Esophagus squamous epithelium (tissue), 5 donors: ENCODE data around the gene PANX1. TPM values are rescaled to one million over a fixed set of nuclear protein-coding genes. Genes with fewer than 3 reads are reported as not detected.
A peak's percentile ranks its signal among the peaks of the same experiment; 100 is the strongest.

Experiments
- DNase-seq: peaks from one replicate; lab custom pipeline; 2025; lab: John Stamatoyannopoulos, UW
- H3K27ac ChIP-seq, 4 donors: fragments of 200-600 bp; sonication (generic); one replicate each; pipeline ENCODE4 v1.5.1; 2016 to 2019; ENCODE audit warnings: mild to moderate bottlenecking in 1 of 4
- H3K27me3 ChIP-seq, 4 donors: fragments of 200-600 bp; sonication (generic); 1 replicate in 3 of 4; 2 replicates in 1 of 4; pipeline versions ENCODE4 v1.5.1 to v1.6.0; 2017 to 2021; ENCODE audit warnings: antibody characterized with exemption in 1 of 4
- H3K36me3 ChIP-seq, 3 donors: fragments of 200-600 bp; sonication (generic); one replicate each; pipeline ENCODE4 v1.5.1; 2016 to 2019
- H3K4me1 ChIP-seq, 3 donors: fragments of 200-600 bp; sonication (generic); one replicate each; pipeline ENCODE4 v1.5.1; 2017 to 2019
- H3K4me3 ChIP-seq, 4 donors: fragments of 200-600 bp; sonication (generic); 1 replicate in 3 of 4; 2 replicates in 1 of 4; pipeline ENCODE4 v1.5.1; 2016 to 2019; ENCODE audit warnings: mild to moderate bottlenecking in 2 of 4, moderate library complexity in 1 of 4
- H3K9me3 ChIP-seq, 3 donors: fragments of 200-600 bp; sonication (generic); one replicate each; pipeline ENCODE4 v1.5.1; 2016 to 2019
- POLR2A ChIP-seq, 4 donors: fragments of 450-650 bp; IDR thresholded peaks; one replicate each; pipeline ENCODE4 v1.6.1; 2017; ENCODE audit warnings: antibody characterized with exemption in 4 of 4, mild to moderate bottlenecking in 4 of 4, moderate library complexity in 3 of 4
- WGBS, 2 donors: methylation state at CpG; one replicate each; pipeline ENCODE4 v1.1.5; 2018; 5-methylcytosine and 5-hydroxymethylcytosine counted together
- intact Hi-C: fragments of 100-400 bp; cut with DNase I; formaldehyde crosslinking; loops from one replicate; pipeline ENCODE4 v1.15.0; 2022
- total RNA-seq, 4 donors: library from RNA; depleted of rRNA; stranded (reverse); fragments of >200 nt; gene quantifications; one replicate each; pipeline ENCODE4 v1.1.0, GENCODE V29; 2016
- TF ChIP-seq, protein P1 (sequence below), 6 experiments: fragments of 450-650 bp in 4 of 6; fragments of 200-600 bp in 2 of 6; sonication (generic) in 2 of 6; IDR thresholded peaks; one replicate each; pipeline ENCODE4 v1.5.1; 2016 to 2019; ENCODE audit warnings: antibody characterized with exemption in 6 of 6, mild to moderate bottlenecking in 4 of 6, moderate library complexity in 4 of 6
- donor health status: DM: yes; HTN: yes; CAD: no.

The PANX1 gene
- total RNA-seq, 4 donors from 2014 or later: 8.4 to 36.2 (median 17.4) TPM

DNA sequence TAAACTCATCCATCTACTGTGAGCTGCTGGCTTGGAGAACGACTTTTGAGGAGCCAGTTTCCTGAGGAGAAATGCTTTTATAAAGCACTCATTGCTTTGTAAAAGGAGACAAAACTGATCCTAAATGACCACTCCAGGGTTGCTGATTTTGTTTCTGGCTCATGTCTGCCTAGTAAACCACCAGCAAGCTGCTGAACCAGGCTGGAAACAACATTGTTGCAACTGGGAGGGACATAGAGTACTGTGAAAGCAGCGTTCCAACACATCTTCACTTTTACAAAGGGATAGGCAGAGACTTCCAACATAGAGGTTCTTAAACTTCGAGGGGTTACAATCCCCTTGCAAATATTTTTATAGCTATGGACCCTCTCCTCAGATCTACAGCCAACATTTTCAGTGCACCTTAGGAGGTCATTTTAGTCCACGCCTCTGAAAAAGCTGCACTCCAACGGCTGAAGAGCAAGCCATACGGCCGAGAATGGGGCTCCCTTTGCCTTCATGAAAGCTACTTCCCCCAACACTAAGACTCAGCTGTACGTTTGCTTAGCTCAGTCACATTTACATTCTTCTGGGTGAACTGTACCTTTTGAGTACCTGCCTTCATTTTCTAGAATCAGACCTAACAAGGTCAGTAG lies 54.7 kb downstream of the PANX1 start:
- WGBS, 2 donors: 88 to 89% methylated on average over 8 of the region's 8 CpGs
- peaks cover 0 to 46% (median 8%) of the 10 kb centered on the region in 3 donors for H3K36me3 ChIP-seq
- H3K27ac ChIP-seq: no peak overlapping the region
- no peak for DNase-seq
- no peaks in the 10 kb centered on the region for H3K27me3 ChIP-seq
- H3K9me3 ChIP-seq: no peaks in the 10 kb centered on the region
- no peak overlapping the region for H3K4me3 ChIP-seq
- intact Hi-C loops: no loop called here
- H3K4me1 ChIP-seq: no peaks in the 10 kb centered on the region
- no peak for TF ChIP-seq POLR2A (IDR thresholded peaks at IDR 0.05)
- TF ChIP-seq, protein P1, sequence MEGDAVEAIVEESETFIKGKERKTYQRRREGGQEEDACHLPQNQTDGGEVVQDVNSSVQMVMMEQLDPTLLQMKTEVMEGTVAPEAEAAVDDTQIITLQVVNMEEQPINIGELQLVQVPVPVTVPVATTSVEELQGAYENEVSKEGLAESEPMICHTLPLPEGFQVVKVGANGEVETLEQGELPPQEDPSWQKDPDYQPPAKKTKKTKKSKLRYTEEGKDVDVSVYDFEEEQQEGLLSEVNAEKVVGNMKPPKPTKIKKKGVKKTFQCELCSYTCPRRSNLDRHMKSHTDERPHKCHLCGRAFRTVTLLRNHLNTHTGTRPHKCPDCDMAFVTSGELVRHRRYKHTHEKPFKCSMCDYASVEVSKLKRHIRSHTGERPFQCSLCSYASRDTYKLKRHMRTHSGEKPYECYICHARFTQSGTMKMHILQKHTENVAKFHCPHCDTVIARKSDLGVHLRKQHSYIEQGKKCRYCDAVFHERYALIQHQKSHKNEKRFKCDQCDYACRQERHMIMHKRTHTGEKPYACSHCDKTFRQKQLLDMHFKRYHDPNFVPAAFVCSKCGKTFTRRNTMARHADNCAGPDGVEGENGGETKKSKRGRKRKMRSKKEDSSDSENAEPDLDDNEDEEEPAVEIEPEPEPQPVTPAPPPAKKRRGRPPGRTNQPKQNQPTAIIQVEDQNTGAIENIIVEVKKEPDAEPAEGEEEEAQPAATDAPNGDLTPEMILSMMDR (IDR thresholded peaks at IDR 0.05): no peak

DNA sequence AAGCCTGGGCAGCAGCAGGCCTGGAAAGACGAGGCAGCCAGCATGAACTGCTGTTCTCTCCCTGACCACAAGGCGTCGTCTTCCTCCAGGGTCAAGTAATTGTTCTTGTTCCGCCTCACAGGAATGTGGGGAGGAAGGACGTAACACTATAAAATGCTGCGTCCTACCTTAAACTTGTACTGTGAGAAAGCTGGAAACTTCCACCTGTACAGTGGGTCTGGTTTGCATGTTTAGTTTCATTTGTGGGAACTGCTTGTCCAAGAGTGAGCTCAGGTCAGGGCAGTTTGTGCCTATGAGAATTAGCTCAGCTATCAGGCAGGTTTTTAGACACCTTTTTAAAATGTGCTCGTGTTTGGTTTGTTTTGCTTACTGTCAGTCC lies 55.2 kb downstream of the PANX1 start:
- no peak for DNase-seq
- WGBS, 2 donors: 45 to 58% methylated on average over 7 of the region's 7 CpGs

DNA sequence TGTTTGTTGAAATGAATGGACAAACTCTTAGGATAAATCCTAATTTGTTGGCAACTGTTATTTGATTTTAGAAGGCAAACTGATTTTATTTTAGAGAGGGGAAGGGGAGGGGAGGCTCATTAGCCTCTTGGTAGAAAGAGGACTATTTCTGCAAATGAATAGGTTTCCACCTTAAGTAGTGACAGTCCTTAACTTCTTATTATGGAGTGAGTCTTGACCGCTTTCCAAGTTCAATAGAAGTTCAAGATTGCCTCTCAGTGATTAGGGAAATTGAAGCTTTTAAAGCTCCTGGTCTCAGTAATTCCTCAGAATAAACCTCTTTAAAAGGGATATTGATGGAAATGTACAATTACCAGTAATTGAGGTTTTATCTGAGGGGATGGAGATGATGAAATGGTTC lies 55.7 kb downstream of the PANX1 start:
- no peak for DNase-seq
- Histone ChIP-seq H3K4me1 (no peaks in the 10 kb centered on the region), H3K36me3 (peaks cover 0 to 37% (median 8%) of the 10 kb centered on the region in 3 donors), H3K27me3 (no peaks in the 10 kb centered on the region), H3K4me3 (no peak overlapping the region), H3K9me3 (no peaks in the 10 kb centered on the region), H3K27ac (no peak overlapping the region)
- WGBS, 2 donors: 82 to 93% methylated on average over 1 of the region's 1 CpG
- TF ChIP-seq, protein P1 (IDR thresholded peaks at IDR 0.05): no peak
- TF ChIP-seq POLR2A (IDR thresholded peaks at IDR 0.05): no peak
- intact Hi-C loops: no loop called here

More for the DNA sequence above, 55.2 kb downstream of the PANX1 start:
- TF ChIP-seq, protein P1 (IDR thresholded peaks at IDR 0.05): peak in 5 of 6 experiments; percentile 56 to 68 (median 63)
- no peak for TF ChIP-seq POLR2A (IDR thresholded peaks at IDR 0.05)
- Histone ChIP-seq H3K4me3 (no peak overlapping the region), H3K4me1 (no peaks in the 10 kb centered on the region), H3K27me3 (no peaks in the 10 kb centered on the region), H3K9me3 (no peaks in the 10 kb centered on the region), H3K27ac (no peak overlapping the region), H3K36me3 (peaks cover 0 to 41% (median 8%) of the 10 kb centered on the region in 3 donors)
- intact Hi-C loops: no loop called here

DNA sequence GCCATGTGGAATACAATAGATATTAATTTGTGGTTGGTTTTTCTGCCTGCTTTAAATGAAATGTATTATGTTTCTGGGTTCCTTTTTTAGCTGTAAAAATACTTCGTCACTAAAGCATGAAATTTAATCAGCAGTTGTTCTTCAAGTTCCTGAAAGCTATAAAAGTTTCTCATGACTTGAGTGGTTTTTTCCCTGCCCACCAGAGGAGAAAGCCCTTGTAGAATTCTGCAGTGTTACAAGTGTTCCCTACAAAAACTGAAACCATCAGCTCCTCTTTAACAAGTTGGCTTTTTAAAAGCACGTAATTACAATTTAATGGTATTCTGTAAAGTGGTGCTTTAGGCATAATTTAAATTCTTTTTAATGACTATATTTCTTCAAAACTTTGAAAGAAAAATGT lies 56.2 kb downstream of the PANX1 start:
- Histone ChIP-seq H3K36me3 (peaks cover 0 to 32% (median 8%) of the 10 kb centered on the region in 3 donors), H3K9me3 (no peaks in the 10 kb centered on the region), H3K4me1 (no peaks in the 10 kb centered on the region), H3K4me3 (no peak overlapping the region), H3K27ac (no peak overlapping the region), H3K27me3 (no peaks in the 10 kb centered on the region)
- no peak for DNase-seq
- WGBS, 2 donors: 85 to 88% methylated on average over 2 of the region's 2 CpGs
- TF ChIP-seq POLR2A (IDR thresholded peaks at IDR 0.05): no peak
- TF ChIP-seq, protein P1 (IDR thresholded peaks at IDR 0.05): no peak
- intact Hi-C loops: no loop called here

DNA sequence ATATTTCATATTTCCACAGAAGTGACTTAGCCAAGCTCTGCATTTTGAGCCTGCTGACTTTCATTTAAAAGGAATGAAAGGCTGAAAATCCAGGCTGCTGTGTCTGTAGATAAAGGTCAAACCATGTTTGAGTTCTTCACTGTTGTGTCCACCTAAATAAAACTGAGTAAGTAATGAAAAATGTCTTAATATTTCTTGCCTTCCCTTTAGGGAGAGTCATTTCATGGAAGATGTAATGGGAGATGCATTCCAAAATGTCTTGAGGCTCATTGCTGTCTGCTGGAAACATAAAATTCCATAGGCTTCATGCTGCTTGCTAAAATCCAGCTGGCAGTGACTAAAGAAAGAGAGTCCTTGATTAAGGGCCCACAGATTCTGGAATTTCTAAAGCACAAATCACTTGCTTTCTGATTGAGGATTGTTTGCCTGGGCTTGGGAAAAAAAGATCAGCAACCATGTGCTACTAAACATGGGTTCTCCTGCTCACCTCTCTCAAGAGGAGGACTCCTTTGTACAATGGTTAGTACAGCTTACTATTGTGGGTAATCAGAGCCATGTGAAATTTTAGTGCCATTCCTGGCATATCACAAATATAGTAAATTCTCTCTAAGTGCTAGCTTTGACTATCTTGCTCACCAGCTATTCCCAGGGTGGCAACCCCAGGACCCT lies 56.9 kb downstream of the PANX1 start:
- no peaks in the 10 kb centered on the region for H3K9me3 ChIP-seq
- H3K36me3 ChIP-seq: peaks cover 0 to 25% (median 8%) of the 10 kb centered on the region in 3 donors
- intact Hi-C loops: no loop called here
- no peak overlapping the region for H3K4me3 ChIP-seq
- DNase-seq: no peak
- TF ChIP-seq POLR2A (IDR thresholded peaks at IDR 0.05): no peak
- TF ChIP-seq, protein P1 (IDR thresholded peaks at IDR 0.05): no peak
- H3K27ac ChIP-seq: no peak overlapping the region
- no peaks in the 10 kb centered on the region for H3K4me1 ChIP-seq
- H3K27me3 ChIP-seq: no peaks in the 10 kb centered on the region
